HepG2 (cell line): ENCODE measurements around the gene PUM1. TPM values are rescaled to one million over a fixed set of nuclear protein-coding genes. Genes with fewer than 3 reads are reported as not detected.
A peak's percentile ranks its signal among the peaks of the same experiment; 100 is the strongest.

ENCODE experiments used
- ATAC-seq: fragments of 200-7000 bp; cut with Tn5 transposase; 3 replicates; pipeline ENCODE4 v1.9.1; 2020; ENCODE audit warnings: mild to moderate bottlenecking, moderate library complexity
- BruUV-seq: library from RNA; stranded (reverse); fragments of 400-500 nt; replicated peaks from 2 replicates; lab custom pipeline; 2021; lab: Mats Ljungman, UMichigan
- CTCF ChIA-PET: fragments of 300-600 bp; formaldehyde crosslinking; extraction: SDS; loops from one replicate; lab custom pipeline; 2021; ENCODE audit warnings: low total read pairs, inconsistent platforms, low intra/inter-chr PET ratio; lab: Yijun Ruan, JAX
- POLR2A ChIA-PET: fragments of 350-600 bp; sonication (Branson Sonifier 250); formaldehyde crosslinking; loops from one replicate; lab custom pipeline; 2020; ENCODE audit warnings: antibody characterized with exemption, inconsistent platforms; lab: Yijun Ruan, JAX
- DNase-seq: peaks from one replicate; pipeline ENCODE4 v3.0.0-alpha.2; 2015; ENCODE audit warnings: low spot score
- FAIRE-seq: peaks from 3 replicates; lab custom pipeline; 2011; peaks lifted over from hg19 to GRCh38; lab: Jason Lieb, UNC
- H2AFZ ChIP-seq: one replicate; pipeline ENCODE4 v1.6.1; 2011; ENCODE audit warnings: low read length, inconsistent platforms
- H3K27ac ChIP-seq: fragments of 300-600 bp; 3 replicates; pipeline ENCODE4 v1.8.0; 2011; ENCODE audit warnings: mixed run types, mild to moderate bottlenecking, mixed read lengths, low read length, inconsistent platforms; ENCODE audit not compliant: insufficient read depth; ENCODE audit errors: extremely low read length
- H3K27me3 ChIP-seq, 2 experiments: fragments of 200-600 bp in 1 of 2; 2 replicates in 1 of 2; 3 replicates in 1 of 2; pipeline versions ENCODE4 v1.6.0 to v1.8.0; 2011; ENCODE audit warnings: low read length in 2 of 2, mild to moderate bottlenecking in 2 of 2, moderate library complexity in 2 of 2, inconsistent platforms in 1 of 2; ENCODE audit not compliant: insufficient read depth in 2 of 2, control insufficient read depth in 1 of 2
- H3K36me3 ChIP-seq, 2 experiments: fragments of 200-600 bp in 1 of 2; replicated peaks in 1 of 2; 2 replicates in 1 of 2; 3 replicates in 1 of 2; pipeline versions ENCODE4 v1.5.1 to v1.8.0; 2011; ENCODE audit warnings: low read length in 2 of 2, inconsistent platforms in 1 of 2; ENCODE audit not compliant: insufficient read depth in 2 of 2, control insufficient read depth in 1 of 2
- H3K4me1 ChIP-seq: 2 replicates; pipeline ENCODE4 v1.5.1; 2012; ENCODE audit warnings: low read length, inconsistent platforms; ENCODE audit not compliant: insufficient read depth
- H3K4me2 ChIP-seq: 2 replicates; pipeline ENCODE4 v1.6.0; 2011; ENCODE audit warnings: low read depth, low read length, inconsistent platforms
- H3K4me3 ChIP-seq, 3 experiments: fragments of 200-600 bp in 1 of 3; sonication (generic), shearing (Covaris generic) in 1 of 3; replicated peaks in 1 of 3; 2 replicates each; pipeline ENCODE4 v1.5.1; 2011 to 2016; ENCODE audit warnings: low read length in 3 of 3, inconsistent platforms in 2 of 3, low read depth in 2 of 3, mild to moderate bottlenecking in 2 of 3, control low read depth in 1 of 3, mixed read lengths in 1 of 3; ENCODE audit not compliant: insufficient read depth in 1 of 3
- H3K79me2 ChIP-seq: one replicate; pipeline ENCODE4 v1.6.1; 2011; ENCODE audit warnings: low read length, inconsistent platforms; ENCODE audit not compliant: insufficient read depth
- H3K9ac ChIP-seq: 2 replicates; pipeline ENCODE4 v1.6.0; 2011; ENCODE audit warnings: mild to moderate bottlenecking, low read depth, low read length, inconsistent platforms; ENCODE audit not compliant: insufficient read depth
- H3K9me3 ChIP-seq: 2 replicates; pipeline ENCODE4 v1.5.1; 2012; ENCODE audit warnings: mild to moderate bottlenecking, low read length
- H4K20me1 ChIP-seq: 2 replicates; pipeline ENCODE4 v1.6.0; 2011; ENCODE audit warnings: inconsistent platforms, mild to moderate bottlenecking, low read length, moderate library complexity; ENCODE audit not compliant: insufficient read depth
- ATF4 ChIP-seq, 2 experiments: fragments of 450-650 bp in 1 of 2; sonication (generic) in 1 of 2; formaldehyde crosslinking; IDR thresholded peaks; 2 replicates each; pipeline versions ENCODE4 v1.5.0 to v1.8.0; 2020 to 2022; ENCODE audit warnings: mild to moderate bottlenecking in 1 of 2, missing genetic modification reagents in 1 of 2
- CEBPB ChIP-seq: IDR thresholded peaks from 2 replicates; pipeline ENCODE4 v1.6.1; 2011; ENCODE audit warnings: low read depth, low read length, improper control_type of control experiment, borderline replicate concordance
- PCBP2 ChIP-seq: fragments of 200-400 bp; formaldehyde crosslinking; optimal IDR thresholded peaks from 2 replicates; pipeline ENCODE3; 2018; ENCODE audit warnings: low read length, low read depth; ENCODE audit not compliant: poor library complexity, severe bottlenecking
- ZFP36 ChIP-seq: fragments of 150-350 bp; IDR thresholded peaks from 2 replicates; pipeline ENCODE4 v1.6.1; 2018; ENCODE audit warnings: borderline replicate concordance, low read length, low read depth; ENCODE audit not compliant: partially characterized antibody
- WGBS: methylation state at CpG from one replicate; pipeline ENCODE4 v1.1.6; 2017; ENCODE audit warnings: low lambda C conversion rate; 5-methylcytosine and 5-hydroxymethylcytosine counted together
- in situ Hi-C: cut with HindIII; loops from 2 replicates; pipeline ENCODE4 v1.10.0; 2017; ENCODE audit warnings: low pct_unique_long_range_greater_than_20kb; ENCODE audit not compliant: extremely low pct_ligation_motif_present
- intact Hi-C: fragments of 100-400 bp; cut with micrococcal nuclease; formaldehyde crosslinking; loops from one replicate; pipeline ENCODE4 v1.10.0; 2022; ENCODE audit not compliant: unreplicated experiment
- polyA plus RNA-seq, 8 experiments: library from polyadenylated mRNA; depleted of rRNA in 3 of 8; stranded (reverse) in 7 of 8; unstranded in 1 of 8; fragments of >200 nt; fragmentation: Illumina TruSeq in 4 of 8; extraction: Trizol in 4 of 8; gene quantifications; 2 replicates each; pipeline versions ENCODE4 v1.2.1 to v1.2.3, GENCODE V29; 2011 to 2016; ENCODE audit warnings: low read depth in 4 of 8, missing spikeins in 1 of 8, mixed read lengths in 1 of 8; ENCODE audit not compliant: insufficient read depth in 1 of 8
- total RNA-seq, 5 experiments: library from RNA; depleted of rRNA; stranded (reverse); fragments of >200 nt; fragmentation: Illumina TruSeq; extraction: Trizol; gene quantifications; 2 replicates each; pipeline ENCODE4 v1.2.3, GENCODE V29; 2016; ENCODE audit warnings: low read depth in 1 of 5

Gene PUM1
- total and polyA plus RNA-seq, 2 of the 13 experiments (the other 11 are each of a cell fraction or from before 2014, with no cell fraction given), result 64.7 to 91.0 TPM

GRCh38 chr1:30887485-30888315 lies 177.8 kb downstream of the PUM1 start:
- FAIRE-seq, result no peak
- peaks cover 23% of the 10 kb centered on the region for H3K4me1 ChIP-seq
- ChIA-PET CTCF (no interaction called here), POLR2A (no interaction called here)
- H4K20me1 ChIP-seq, result no peaks in the 10 kb centered on the region
- TF ChIP-seq PCBP2 (no peak), ZFP36 (no peak), ATF4 (CRISPR knock-in tag; IDR thresholded peaks at IDR 0.05) (peak in 1 of 2 experiments; percentile 63; a peak in 2 of 4 replicates), CEBPB (peak; percentile 62; the same call in 1 of the 2 replicates)
- no peaks in the 10 kb centered on the region for H3K9me3 ChIP-seq
- H3K9ac ChIP-seq, result no peak overlapping the region
- no TSS peak for BruUV-seq
- intact Hi-C loops (no loop called here), in situ Hi-C loops (no loop called here)
- H3K79me2 ChIP-seq, result no peaks in the 10 kb centered on the region
- no peak overlapping the region for H2AFZ ChIP-seq
- no peaks in the 10 kb centered on the region for H3K36me3 ChIP-seq
- no peak for ATAC-seq
- no peak overlapping the region for H3K27ac ChIP-seq
- DNase-seq, result no peak
- H3K4me2 ChIP-seq, result no peak overlapping the region
- no peak overlapping the region for H3K4me3 ChIP-seq
- WGBS, result 19% methylated on average over 4 of the region's 10 CpGs
- no peaks in the 10 kb centered on the region; a peak in 1 of 5 replicates for H3K27me3 ChIP-seq
